HL-60 (cell line): Measurements from ENCODE around the gene GXYLT2.
A peak's percentile ranks its signal among the peaks of the same experiment; 100 is the strongest.

ENCODE experiments used
- DNase-seq, 2 experiments: peaks; one replicate each; pipeline ENCODE4 v3.0.0-alpha.2; 2010 to 2020; ENCODE audit warnings: low read depth in 1 of 2, low spot score in 1 of 2
- H3K27ac ChIP-seq: fragments of 250-450 bp; sonication (Bioruptor Pico); replicated peaks from 2 replicates; pipeline ENCODE4 v1.5.1; 2020; ENCODE audit warnings: mild to moderate bottlenecking, moderate library complexity
- H3K27me3 ChIP-seq: fragments of 250-450 bp; sonication (Bioruptor Pico); 2 replicates; pipeline ENCODE4 v1.5.1; 2021; ENCODE audit warnings: mild to moderate bottlenecking, moderate library complexity; ENCODE audit not compliant: insufficient read depth, poor library complexity, severe bottlenecking
- H3K4me3 ChIP-seq: replicated peaks from 2 replicates; pipeline ENCODE4 v1.5.1; 2011; ENCODE audit warnings: mild to moderate bottlenecking, control low read depth, low read length; ENCODE audit not compliant: insufficient read depth
- CTCF ChIP-seq: IDR thresholded peaks from one replicate; pipeline ENCODE4 v1.5.1; 2011; ENCODE audit warnings: low read length, control low read depth, inconsistent platforms; ENCODE audit not compliant: insufficient read depth
- GABPA ChIP-seq: IDR thresholded peaks from 2 replicates; pipeline ENCODE4 v1.6.1; 2012; ENCODE audit warnings: low read depth
- POLR2AphosphoS5 ChIP-seq: IDR thresholded peaks from 2 replicates; pipeline ENCODE4 v1.6.1; 2012; ENCODE audit warnings: low read depth
- REST ChIP-seq: IDR thresholded peaks from 2 replicates; pipeline ENCODE4 v1.6.1; 2012; ENCODE audit warnings: low read depth; ENCODE audit not compliant: insufficient replicate concordance
- SPI1 ChIP-seq: IDR thresholded peaks from 2 replicates; pipeline ENCODE4 v1.6.1; 2012; ENCODE audit warnings: low read depth, mild to moderate bottlenecking, borderline replicate concordance
- long read RNA-seq: library from polyadenylated mRNA; unstranded; transcript quantifications from one replicate; pipeline ENCODE4 v2.0.0, GENCODE V29; 2020

The GXYLT2 gene
- long read RNA-seq = 0 reads

- peak within 1 kb of the TSS; percentile 52 for H3K27ac ChIP-seq
- H3K27me3 ChIP-seq = no peaks in the 10 kb centered on the region
- H3K4me3 ChIP-seq = peak within 1 kb of the TSS; percentile 49
- TF ChIP-seq GABPA = no peak
- TF ChIP-seq POLR2AphosphoS5 = no peak; the same call in 1 of the 2 replicates
- no peak for TF ChIP-seq REST
- TF ChIP-seq CTCF = no peak
- no peak for TF ChIP-seq SPI1
- peak in 1 of 2 experiments; percentile 85 for DNase-seq
Measured at GRCh38 chr3:72887705-72888545, at the start of gene GXYLT2. TSS of gene GXYLT2 (plus strand) at chr3:72888046. CDS start at chr3:72888234, 188 bp downstream.

GRCh38 chr3:72839057-72839456, 48.8 kb upstream of the GXYLT2 start:
- TF ChIP-seq REST (no peak), CTCF (no peak), SPI1 (no peak), GABPA (no peak), POLR2AphosphoS5 (no peak)
- DNase-seq = no peak
- no peaks in the 10 kb centered on the region for H3K27me3 ChIP-seq
- H3K27ac ChIP-seq = no peak overlapping the region
- no peak overlapping the region for H3K4me3 ChIP-seq

- Histone ChIP-seq H3K4me3 (no peak overlapping the region), H3K27ac (no peak overlapping the region), H3K27me3 (no peaks in the 10 kb centered on the region)
- no peak for DNase-seq
- TF ChIP-seq POLR2AphosphoS5 = no peak
- TF ChIP-seq GABPA = no peak
- no peak for TF ChIP-seq REST
- no peak for TF ChIP-seq SPI1
- TF ChIP-seq CTCF = no peak
Measured at GRCh38 chr3:72844436-72844993, 43.3 kb upstream of the GXYLT2 start.
